HFF-Myc (cell line): ENCODE results near the gene TRIB2.

Experiments
- DNase-seq: peaks from one replicate; pipeline ENCODE4 v3.0.0-alpha.2; 2011; ENCODE audit warnings: low read depth; ENCODE audit errors: extremely low read depth
- H3K4me3 ChIP-seq: replicated peaks from 2 replicates; pipeline ENCODE4 v1.5.1; 2011; ENCODE audit warnings: low read depth, mild to moderate bottlenecking, control low read depth, low read length
- TF ChIP-seq, protein P1 (sequence below): IDR thresholded peaks from 2 replicates; pipeline ENCODE4 v1.5.1; 2012; ENCODE audit warnings: mild to moderate bottlenecking, low read depth, low read length, control low read depth; ENCODE audit errors: missing control alignments

TRIB2 gene

GRCh38 chr2:12694990-12695774 lies 21.6 kb upstream of the TRIB2 start:
- TF ChIP-seq, protein P1, sequence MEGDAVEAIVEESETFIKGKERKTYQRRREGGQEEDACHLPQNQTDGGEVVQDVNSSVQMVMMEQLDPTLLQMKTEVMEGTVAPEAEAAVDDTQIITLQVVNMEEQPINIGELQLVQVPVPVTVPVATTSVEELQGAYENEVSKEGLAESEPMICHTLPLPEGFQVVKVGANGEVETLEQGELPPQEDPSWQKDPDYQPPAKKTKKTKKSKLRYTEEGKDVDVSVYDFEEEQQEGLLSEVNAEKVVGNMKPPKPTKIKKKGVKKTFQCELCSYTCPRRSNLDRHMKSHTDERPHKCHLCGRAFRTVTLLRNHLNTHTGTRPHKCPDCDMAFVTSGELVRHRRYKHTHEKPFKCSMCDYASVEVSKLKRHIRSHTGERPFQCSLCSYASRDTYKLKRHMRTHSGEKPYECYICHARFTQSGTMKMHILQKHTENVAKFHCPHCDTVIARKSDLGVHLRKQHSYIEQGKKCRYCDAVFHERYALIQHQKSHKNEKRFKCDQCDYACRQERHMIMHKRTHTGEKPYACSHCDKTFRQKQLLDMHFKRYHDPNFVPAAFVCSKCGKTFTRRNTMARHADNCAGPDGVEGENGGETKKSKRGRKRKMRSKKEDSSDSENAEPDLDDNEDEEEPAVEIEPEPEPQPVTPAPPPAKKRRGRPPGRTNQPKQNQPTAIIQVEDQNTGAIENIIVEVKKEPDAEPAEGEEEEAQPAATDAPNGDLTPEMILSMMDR = no peak
- no peak for DNase-seq
- H3K4me3 ChIP-seq = no peak overlapping the region

DNA sequence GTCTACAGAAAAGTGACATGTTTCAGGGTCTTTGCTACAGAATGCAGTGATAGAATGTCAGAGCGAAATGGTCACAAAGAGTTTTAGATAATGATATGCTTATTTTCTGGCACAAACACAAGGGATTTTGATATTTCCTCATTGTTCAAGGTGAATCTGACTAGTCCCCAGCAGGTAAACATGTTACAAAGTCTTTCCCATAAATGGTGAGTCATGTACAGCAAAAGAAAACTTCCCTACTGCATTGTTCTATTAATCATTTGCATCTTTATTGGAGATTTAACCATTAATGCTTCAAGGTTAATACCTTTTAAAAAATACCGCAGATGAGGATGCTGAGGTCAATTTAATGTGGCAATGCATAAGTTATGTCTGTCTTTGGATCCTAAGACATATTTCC lies 19.1 kb upstream of the TRIB2 start:
- TF ChIP-seq, protein P1 = no peak
- no peak for DNase-seq
- no peak overlapping the region for H3K4me3 ChIP-seq

GRCh38 chr2:12700989-12701388 lies 15.7 kb upstream of the TRIB2 start:
- no peak overlapping the region for H3K4me3 ChIP-seq
- TF ChIP-seq, protein P1 = no peak

DNA sequence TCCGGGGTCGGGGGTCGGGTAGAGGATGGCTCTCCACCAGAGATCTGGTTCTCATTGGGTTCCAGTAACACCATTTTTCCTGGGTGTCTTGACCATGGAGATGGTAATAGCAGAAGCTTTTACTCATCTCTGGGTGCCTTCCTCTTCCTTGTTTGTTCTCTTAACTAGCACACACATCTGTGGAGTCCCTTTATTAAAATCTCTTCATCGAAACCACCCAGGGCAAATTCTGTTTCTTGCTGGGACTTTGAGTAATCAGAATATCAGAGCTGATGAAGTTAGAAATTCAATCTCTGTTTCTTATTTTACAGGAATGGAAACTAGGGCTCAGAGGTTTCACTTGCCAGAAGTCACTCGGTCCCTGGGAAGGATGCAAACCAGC lies 15.0 kb upstream of the TRIB2 start:
- no peak for DNase-seq
- TF ChIP-seq, protein P1 = no peak
- no peak overlapping the region for H3K4me3 ChIP-seq

More at GRCh38 chr2:12700989-12701388, 15.7 kb upstream of the TRIB2 start:
- DNase-seq = no peak

- no peak overlapping the region for H3K4me3 ChIP-seq
- TF ChIP-seq, protein P1 = no peak
- no peak for DNase-seq
These were observed 14.3 kb upstream of the TRIB2 start for GRCh38 chr2:12702168-12703121.

GRCh38 chr2:12704378-12704777 lies 12.4 kb upstream of the TRIB2 start:
- H3K4me3 ChIP-seq = no peak overlapping the region
- no peak for DNase-seq

More at GRCh38 chr2:12704378-12704777, 12.4 kb upstream of the TRIB2 start:
- TF ChIP-seq, protein P1 = no peak
